A673 (cell line): ENCODE data around the gene LENG1.

Experiments used
- CTCF ChIP-seq: fragments of 300-800, 200-600 bp; sonication (generic); conservative IDR thresholded peaks from 2 replicates; pipeline ENCODE4 v1.5.1; 2017; ENCODE audit warnings: low read depth, mild to moderate bottlenecking, antibody characterized with exemption, low read length, moderate library complexity, mixed read lengths
- EZH2 ChIP-seq: fragments of 200-600 bp; sonication (generic); IDR thresholded peaks from 2 replicates; pipeline ENCODE4 v1.6.1; 2017; ENCODE audit warnings: borderline replicate concordance, low read depth, mild to moderate bottlenecking, mixed read lengths, antibody characterized with exemption, low read length; ENCODE audit not compliant: poor library complexity, severe bottlenecking

GRCh38 chr19:54128796-54129616, 30.5 kb downstream of the LENG1 start:
- no peak for TF ChIP-seq EZH2
- no peak for TF ChIP-seq CTCF
